ENCODE measurements around the gene PRKAG2. TPM values are rescaled to one million over a fixed set of nuclear protein-coding genes. Genes with fewer than 3 reads are reported as not detected.

Gene PRKAG2
- total RNA-seq, 1 experiment from 2014 or later, result 23.9 TPM

DNA sequence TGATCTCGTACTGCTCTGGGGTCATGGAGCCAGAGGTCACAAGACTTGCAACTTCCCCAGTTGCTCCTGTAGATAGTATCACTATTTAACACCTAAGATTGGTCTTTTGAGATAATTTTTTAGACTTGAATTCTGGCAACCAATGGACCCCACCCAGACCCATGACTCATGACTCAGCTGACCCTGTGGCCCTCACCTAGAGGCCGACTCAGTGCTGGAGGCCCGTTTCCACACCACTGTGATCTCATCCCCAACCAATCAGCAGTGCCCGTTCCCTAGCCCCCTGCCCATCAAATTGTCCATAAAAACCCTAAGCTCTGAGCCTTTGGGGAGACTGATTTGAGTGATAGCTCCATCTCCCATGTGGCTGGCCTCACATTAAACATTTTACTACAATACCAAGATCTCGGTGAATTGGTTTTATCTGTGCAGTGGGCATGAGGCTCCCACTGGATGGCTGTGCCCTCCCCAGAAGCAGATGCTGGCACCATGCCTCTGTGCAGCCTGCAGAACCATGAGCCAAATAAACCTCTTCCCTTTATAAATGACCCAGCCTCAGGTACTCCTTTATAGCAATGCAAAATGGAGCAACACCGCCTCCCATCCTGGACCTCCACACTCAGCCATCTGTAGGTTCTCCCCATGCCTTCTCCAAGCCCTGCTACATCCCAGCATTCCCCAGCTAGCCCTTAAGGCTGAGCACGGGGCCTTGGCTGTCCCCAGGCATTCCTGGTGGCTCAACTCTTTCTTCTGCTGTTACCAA lies 98.8 kb downstream of the PRKAG2 start:
- Histone ChIP-seq H3K36me3 (ENCODE audit: low read depth, low read length) (no peaks in the 10 kb centered on the region), H2AFZ (ENCODE audit: low read length) (no peak overlapping the region), H3K27ac (ENCODE audit: low read length) (no peak overlapping the region), H3K9ac (ENCODE audit: low read length) (no peak overlapping the region), H4K20me1 (ENCODE audit: low read length) (no peaks in the 10 kb centered on the region), H3K9me3 (ENCODE audit: low read length) (no peaks in the 10 kb centered on the region), H3K27me3 (ENCODE audit: low read length) (no peaks in the 10 kb centered on the region), H3K9me2 (replicated peaks; ENCODE audit: low read length) (no peaks in the 10 kb centered on the region), H3K4me3 (ENCODE audit: low read length) (no peak overlapping the region), H3K4me2 (ENCODE audit: low read length) (no peak overlapping the region), H3F3A (ENCODE audit: low read length, unreplicated experiment) (no peaks in the 10 kb centered on the region), H3K4me1 (ENCODE audit: insufficient read depth, low read length) (no peaks in the 10 kb centered on the region), H3K79me2 (ENCODE audit: low read length) (no peaks in the 10 kb centered on the region)
- TF ChIP-seq EZH2 (IDR thresholded peaks at IDR 0.05; ENCODE audit: low read length, unreplicated experiment) (no peak), EZH2phosphoT487 (IDR thresholded peaks at IDR 0.05; ENCODE audit: borderline replicate concordance, low read length) (no peak)
- TF ChIP-seq, protein P1, sequence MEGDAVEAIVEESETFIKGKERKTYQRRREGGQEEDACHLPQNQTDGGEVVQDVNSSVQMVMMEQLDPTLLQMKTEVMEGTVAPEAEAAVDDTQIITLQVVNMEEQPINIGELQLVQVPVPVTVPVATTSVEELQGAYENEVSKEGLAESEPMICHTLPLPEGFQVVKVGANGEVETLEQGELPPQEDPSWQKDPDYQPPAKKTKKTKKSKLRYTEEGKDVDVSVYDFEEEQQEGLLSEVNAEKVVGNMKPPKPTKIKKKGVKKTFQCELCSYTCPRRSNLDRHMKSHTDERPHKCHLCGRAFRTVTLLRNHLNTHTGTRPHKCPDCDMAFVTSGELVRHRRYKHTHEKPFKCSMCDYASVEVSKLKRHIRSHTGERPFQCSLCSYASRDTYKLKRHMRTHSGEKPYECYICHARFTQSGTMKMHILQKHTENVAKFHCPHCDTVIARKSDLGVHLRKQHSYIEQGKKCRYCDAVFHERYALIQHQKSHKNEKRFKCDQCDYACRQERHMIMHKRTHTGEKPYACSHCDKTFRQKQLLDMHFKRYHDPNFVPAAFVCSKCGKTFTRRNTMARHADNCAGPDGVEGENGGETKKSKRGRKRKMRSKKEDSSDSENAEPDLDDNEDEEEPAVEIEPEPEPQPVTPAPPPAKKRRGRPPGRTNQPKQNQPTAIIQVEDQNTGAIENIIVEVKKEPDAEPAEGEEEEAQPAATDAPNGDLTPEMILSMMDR (conservative IDR thresholded peaks at IDR 0.05; ENCODE audit: low read depth, low read length), result no peak
- ATAC-seq, result no peak
- no peak for DNase-seq
- ChIA-PET CTCF (no interaction called here), POLR2A (ENCODE audit: unreplicated experiment) (no interaction called here)
- no TSS peak for BruUV-seq (replicated peaks)
- intact Hi-C loops (cut with micrococcal nuclease), result no loop called here

DNA sequence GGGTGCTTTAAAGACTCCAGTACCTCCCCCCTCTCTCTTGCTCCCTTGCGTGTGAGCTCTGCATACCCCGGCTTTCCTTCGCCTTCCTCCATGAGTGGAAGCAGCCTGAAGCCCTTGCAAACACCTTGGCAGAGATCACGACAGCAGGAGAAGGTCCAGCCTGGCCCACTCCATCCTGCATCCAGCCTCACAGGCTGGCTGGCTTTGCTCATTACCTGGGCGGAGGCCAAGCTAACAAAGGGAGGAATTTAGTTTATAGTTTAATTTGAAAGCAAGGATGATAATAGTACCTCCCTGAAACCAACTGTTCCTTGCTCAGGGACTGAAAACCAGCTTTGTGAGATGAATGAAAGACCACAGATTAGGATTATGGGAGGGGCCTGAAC lies 99.4 kb downstream of the PRKAG2 start:
- Histone ChIP-seq H3K4me1 (ENCODE audit: insufficient read depth, low read length) (no peaks in the 10 kb centered on the region), H3K4me3 (ENCODE audit: low read length) (no peak overlapping the region), H4K20me1 (ENCODE audit: low read length) (no peaks in the 10 kb centered on the region), H3F3A (ENCODE audit: low read length, unreplicated experiment) (no peaks in the 10 kb centered on the region), H3K9ac (ENCODE audit: low read length) (no peak overlapping the region), H3K27me3 (ENCODE audit: low read length) (no peaks in the 10 kb centered on the region), H3K9me3 (ENCODE audit: low read length) (no peaks in the 10 kb centered on the region), H3K36me3 (ENCODE audit: low read depth, low read length) (no peaks in the 10 kb centered on the region), H2AFZ (ENCODE audit: low read length) (no peak overlapping the region), H3K4me2 (ENCODE audit: low read length) (no peak overlapping the region), H3K27ac (ENCODE audit: low read length) (no peak overlapping the region), H3K79me2 (ENCODE audit: low read length) (no peaks in the 10 kb centered on the region), H3K9me2 (replicated peaks; ENCODE audit: low read length) (no peaks in the 10 kb centered on the region)
- no peak for DNase-seq
- ChIA-PET CTCF (no interaction called here), POLR2A (ENCODE audit: unreplicated experiment) (no interaction called here)
- BruUV-seq (replicated peaks), result no TSS peak
- intact Hi-C loops (cut with micrococcal nuclease), result no loop called here
- TF ChIP-seq EZH2phosphoT487 (IDR thresholded peaks at IDR 0.05; ENCODE audit: borderline replicate concordance, low read length) (no peak), EZH2 (IDR thresholded peaks at IDR 0.05; ENCODE audit: low read length, unreplicated experiment) (no peak)
- TF ChIP-seq, protein P1 (conservative IDR thresholded peaks at IDR 0.05; ENCODE audit: low read depth, low read length), result no peak
- no peak for ATAC-seq

DNA sequence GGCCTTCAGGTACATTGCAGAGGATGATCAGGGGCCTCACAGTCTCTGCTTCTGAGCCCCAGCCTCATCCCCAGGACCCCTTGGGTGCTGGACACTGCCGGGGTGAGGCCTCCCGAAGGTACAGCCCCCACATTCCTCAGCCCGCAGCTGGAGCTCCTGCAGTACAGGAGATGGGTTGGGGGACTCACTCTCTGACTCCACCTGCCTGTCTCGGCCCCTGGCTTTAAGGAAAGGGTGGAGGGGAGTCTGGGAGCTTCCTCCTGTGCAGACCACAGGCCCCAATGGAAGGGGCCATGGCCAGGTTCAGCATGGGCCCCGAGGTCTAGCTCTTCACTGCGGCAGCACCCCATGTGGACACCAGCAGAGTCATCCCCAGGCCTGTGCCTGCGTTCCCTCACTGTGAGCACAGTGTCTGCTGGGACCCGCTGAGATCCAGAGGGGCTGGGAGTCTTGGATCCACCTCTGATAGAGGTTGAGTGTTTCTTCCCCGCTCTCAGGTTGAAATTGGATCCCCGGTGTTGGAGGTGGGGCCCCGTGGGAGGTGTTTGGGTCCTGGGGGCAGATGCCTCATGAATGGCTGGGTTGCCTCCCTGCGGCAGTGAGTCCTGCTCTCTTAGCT lies 99.9 kb downstream of the PRKAG2 start:
- Histone ChIP-seq H3K9me2 (replicated peaks; ENCODE audit: low read length) (no peaks in the 10 kb centered on the region), H3K9me3 (ENCODE audit: low read length) (no peaks in the 10 kb centered on the region), H3K4me2 (ENCODE audit: low read length) (no peak overlapping the region), H3K27ac (ENCODE audit: low read length) (no peak overlapping the region), H3F3A (ENCODE audit: low read length, unreplicated experiment) (no peaks in the 10 kb centered on the region), H3K27me3 (ENCODE audit: low read length) (no peaks in the 10 kb centered on the region), H3K9ac (ENCODE audit: low read length) (no peak overlapping the region), H3K36me3 (ENCODE audit: low read depth, low read length) (no peaks in the 10 kb centered on the region), H3K4me1 (ENCODE audit: insufficient read depth, low read length) (no peaks in the 10 kb centered on the region), H3K79me2 (ENCODE audit: low read length) (no peaks in the 10 kb centered on the region), H2AFZ (ENCODE audit: low read length) (no peak overlapping the region), H4K20me1 (ENCODE audit: low read length) (no peaks in the 10 kb centered on the region), H3K4me3 (ENCODE audit: low read length) (no peak overlapping the region)
- ATAC-seq (no peak), DNase-seq (no peak)
- TF ChIP-seq, protein P1 (conservative IDR thresholded peaks at IDR 0.05; ENCODE audit: low read depth, low read length), result no peak
- TF ChIP-seq EZH2phosphoT487 (IDR thresholded peaks at IDR 0.05; ENCODE audit: borderline replicate concordance, low read length) (no peak), EZH2 (IDR thresholded peaks at IDR 0.05; ENCODE audit: low read length, unreplicated experiment) (no peak)
- CTCF ChIA-PET, result no interaction called here
- POLR2A ChIA-PET (ENCODE audit: unreplicated experiment), result no interaction called here
- no TSS peak for BruUV-seq (replicated peaks)
- intact Hi-C loops (cut with micrococcal nuclease), result no loop called here

All from PC-3 (cell line).